ENCODE measurements around the gene KSR1. TPM values are rescaled to one million over a fixed set of nuclear protein-coding genes. Genes with fewer than 3 reads are reported as not detected.

Gene KSR1
- total and polyA plus RNA-seq, 10 of the 15 experiments (the other 5 are each of a cell fraction or from before 2014, with no cell fraction given), result 0.97 to 66.6 (median 22.9) TPM

- TF ChIP-seq REST (IDR thresholded peaks at IDR 0.05; ENCODE audit: low read depth, low read length), result no peak
- TF ChIP-seq ATF2 (IDR thresholded peaks at IDR 0.05; ENCODE audit: low read length), result no peak
- TF ChIP-seq KAT2A (conservative IDR thresholded peaks at IDR 0.05; ENCODE audit: control insufficient read depth, low read depth, low read length), result no peak
- no peak for TF ChIP-seq HSF1 (IDR thresholded peaks at IDR 0.05; ENCODE audit: low read depth, low read length)
- no peak for TF ChIP-seq USF2 (IDR thresholded peaks at IDR 0.05; ENCODE audit: borderline replicate concordance, low read depth, low read length)
- no peak for TF ChIP-seq SPI1 (IDR thresholded peaks at IDR 0.05; ENCODE audit: borderline replicate concordance, insufficient read depth, low read depth, low read length)
- TF ChIP-seq CHD4 (IDR thresholded peaks at IDR 0.05), result no peak
- no peak for TF ChIP-seq ZNF24 (IDR thresholded peaks at IDR 0.05)
- no peak for TF ChIP-seq BCL11A (IDR thresholded peaks at IDR 0.05; ENCODE audit: low read depth, low read length)
- TF ChIP-seq ETV6 (conservative IDR thresholded peaks at IDR 0.05 in 1 of 2, IDR thresholded peaks at IDR 0.05 in 1 of 2; ENCODE audit: borderline replicate concordance in 1 of 2, low read depth in 1 of 2), result 0 out of 4 replicates have a peak, but pooled peaks of 1 of the 2 experiments have one; percentile 41
- no peak for TF ChIP-seq E2F4 (IDR thresholded peaks at IDR 0.05; ENCODE audit: low read depth, low read length)
- TF ChIP-seq HDGF (IDR thresholded peaks at IDR 0.05), result no peak
- TF ChIP-seq JUNB (IDR thresholded peaks at IDR 0.05), result peak; percentile 32; the same call in 1 of the 2 replicates
- TF ChIP-seq WRNIP1 (IDR thresholded peaks at IDR 0.05; ENCODE audit: borderline replicate concordance, low read depth, low read length), result no peak
- TF ChIP-seq IKZF1 (conservative IDR thresholded peaks at IDR 0.05), result peak; percentile 43; the same call in 1 of the 2 replicates
- TF ChIP-seq FOS (IDR thresholded peaks at IDR 0.05; ENCODE audit: borderline replicate concordance, extremely low read depth, insufficient read length), result no peak
- TF ChIP-seq SIN3A (IDR thresholded peaks at IDR 0.05; ENCODE audit: low read depth, low read length), result no peak
- TF ChIP-seq ZNF687 (IDR thresholded peaks at IDR 0.05), result no peak
Observed at GRCh38 chr17:27519550-27519949, 63.3 kb downstream of the KSR1 start (continued).

All from GM12878 (cell line).